ENCODE measurements around the gene RAP1GDS1. TPM values are rescaled to one million over a fixed set of nuclear protein-coding genes. Genes with fewer than 3 reads are reported as not detected.

The RAP1GDS1 gene
- total and polyA plus RNA-seq, 2 of the 4 experiments (the other 2 are of a cell fraction): 29.0 to 85.1 TPM

- H3K4me3 ChIP-seq (ENCODE audit: insufficient read depth, low read depth, low read length): no peak overlapping the region
- no peak overlapping the region for H2AK5ac ChIP-seq (ENCODE audit: low read depth, low read length)
- peak; percentile 33 for DNase-seq
- intact Hi-C loops (cut with micrococcal nuclease): no loop called here
- in situ Hi-C loops (cut with MboI; ENCODE audit: low sequenced_read_pairs): no loop called here
- H3K4me1 ChIP-seq (ENCODE audit: control insufficient read depth, insufficient read depth, low read length): peaks cover 4% of the 10 kb centered on the region
- WGBS, 2 experiments (ENCODE audit: extremely low coverage in 2 of 2, insufficient read length in 1 of 2): no CpG with 5 or more reads among the region's 4 CpGs
- H3K14ac ChIP-seq (replicated peaks; ENCODE audit: low read depth, low read length): peak overlapping the region; percentile 31
- dilution Hi-C loops (cut with HindIII; ENCODE audit: low sequenced_read_pairs, unreplicated experiment): no loop called here
- peak overlapping the region in 1 of 2 experiments; percentile 29; a peak in 1 of 4 replicates for H4K8ac ChIP-seq (ENCODE audit: low read depth in 2 of 2, low read length in 2 of 2)
- H2BK15ac ChIP-seq (ENCODE audit: low read depth, low read length): no peak overlapping the region
- no peaks in the 10 kb centered on the region for H3K9me3 ChIP-seq (ENCODE audit: control insufficient read depth, insufficient read depth, low read length)
- ATAC-seq (ENCODE audit: low read depth): peak; percentile 60
- peaks cover 3% of the 10 kb centered on the region; the same call in 1 of the 2 replicates for H3K9me1 ChIP-seq (ENCODE audit: insufficient read depth, low read length)
- H3K36me3 ChIP-seq (ENCODE audit: control insufficient read depth, insufficient read depth, low read length): no peaks in the 10 kb centered on the region
- BruUV-seq (replicated peaks): no TSS peak
- 0 out of 2 replicates have a peak overlapping the region, but pooled peaks have one; percentile 9 for H3K4ac ChIP-seq (ENCODE audit: low read depth, low read length)
- ChIA-PET CTCF (interaction anchor here (0.7 kb wide), 1 partner anchor 165 kb away, joined by 6 read pairs; no protein-coding TSS in a partner anchor), POLR2A (ENCODE audit: unreplicated experiment) (interaction anchor here (0.6 kb wide), 1 partner anchor 750 kb away, joined by 4 read pairs; no protein-coding TSS in a partner anchor)
- no peak overlapping the region for H3K56ac ChIP-seq (ENCODE audit: extremely low read depth, insufficient read depth, low read length)
- H3K23ac ChIP-seq (ENCODE audit: low read depth, low read length): no peak overlapping the region
- H3K27me3 ChIP-seq (ENCODE audit: control insufficient read depth, insufficient read depth, low read length): no peaks in the 10 kb centered on the region
- H4K20me1 ChIP-seq (ENCODE audit: insufficient read depth, low read length): no peaks in the 10 kb centered on the region; the same call in 1 of the 2 replicates
- H3K4me2 ChIP-seq (ENCODE audit: low read depth, low read length): peak overlapping the region; percentile 15; the same call in 1 of the 2 replicates
- H3K18ac ChIP-seq (ENCODE audit: low read depth, low read length): peak overlapping the region; percentile 24; the same call in 1 of the 2 replicates
- TF ChIP-seq RFX5 (IDR thresholded peaks at IDR 0.05; ENCODE audit: low read depth, low read length): no peak
- TF ChIP-seq POLR2A (IDR thresholded peaks at IDR 0.05; ENCODE audit: low read depth, low read length): no peak
- TF ChIP-seq MAZ (IDR thresholded peaks at IDR 0.05; ENCODE audit: borderline replicate concordance, low read depth, low read length): no peak
- TF ChIP-seq BHLHE40 (IDR thresholded peaks at IDR 0.05; ENCODE audit: low read depth, low read length): no peak
- TF ChIP-seq CHD1 (IDR thresholded peaks at IDR 0.05; ENCODE audit: low read depth, low read length): no peak
- H2BK20ac ChIP-seq (ENCODE audit: low read depth, low read length): no peak overlapping the region
- no peak overlapping the region for H2BK120ac ChIP-seq (ENCODE audit: low read depth, low read length)
- no peak overlapping the region for H3K9ac ChIP-seq (ENCODE audit: low read depth, low read length)
- H3K79me1 ChIP-seq (ENCODE audit: low read depth in 1 of 2, low read length in 2 of 2): peaks cover 23 to 25% of the 10 kb centered on the region in 2 experiments
- no peak overlapping the region for H4K91ac ChIP-seq (ENCODE audit: insufficient read depth, low read depth, low read length)
- peak overlapping the region; percentile 13; the same call in 1 of the 2 replicates for H4K5ac ChIP-seq (ENCODE audit: low read depth, low read length)
- no peak overlapping the region for H2AFZ ChIP-seq (replicated peaks; ENCODE audit: low read length, poor library complexity)
- no peak overlapping the region for H2AK9ac ChIP-seq (replicated peaks; ENCODE audit: low read depth, low read length, poor library complexity)
- H2BK5ac ChIP-seq (ENCODE audit: low read depth, low read length, poor library complexity, severe bottlenecking): peak overlapping the region; percentile 72
- peak overlapping the region; percentile 72; the same call in 1 of the 2 replicates for H3K27ac ChIP-seq (ENCODE audit: insufficient read depth, low read length)
These were observed 32.1 kb downstream of the RAP1GDS1 start for GRCh38 chr4:98293104-98293887.

Measured in IMR-90 (cell line).